ENCODE results near the gene EML4. TPM values are rescaled to one million over a fixed set of nuclear protein-coding genes. Genes with fewer than 3 reads are reported as not detected.
A peak's percentile ranks its signal among the peaks of the same experiment; 100 is the strongest.

The EML4 gene
- total and polyA plus RNA-seq, 4 donors, result 22.6 to 85.8 (median 54.4) TPM

GRCh38 chr2:42184346-42184745, 15.2 kb downstream of the EML4 start:
- ATAC-seq (ENCODE audit: insufficient read depth, low FRiP score), result no peak

GRCh38 chr2:42185220-42185921, 16.2 kb downstream of the EML4 start:
- Histone ChIP-seq H3K36me3 (ENCODE audit: control insufficient read depth in 4 of 4, insufficient read depth in 4 of 4, low read length in 4 of 4) (peaks cover 0 to 3% (median 0%) of the 10 kb centered on the region in 4 donors), H3K27me3 (ENCODE audit: control insufficient read depth in 3 of 3, insufficient read depth in 3 of 3, low read length in 2 of 3) (no peaks in the 10 kb centered on the region), H3K9me3 (ENCODE audit: control insufficient read depth in 4 of 4, insufficient read depth in 3 of 4, low read length in 3 of 4) (no peaks in the 10 kb centered on the region), H3K4me1 (ENCODE audit: control insufficient read depth in 5 of 5, insufficient read depth in 5 of 5, low read length in 5 of 5) (peaks cover 0 to 22% (median 3%) of the 10 kb centered on the region in 5 donors), H3K27ac (ENCODE audit: low read depth in 1 of 2, low read length in 1 of 2) (peak overlapping the region in 1 of 2 donors; percentile 16), H3K9ac (ENCODE audit: insufficient read depth in 1 of 2, low read length in 2 of 2) (no peak overlapping the region), H3K4me3 (no peak overlapping the region)
- DNase-seq, result peak in 2 of 3 donors; percentile 52 to 59
- no peak for TF ChIP-seq CTCF (IDR thresholded peaks at IDR 0.05; ENCODE audit: control extremely low read depth, extremely low read depth)
- WGBS, 2 donors, result 73 to 81% methylated on average over 5 of the region's 5 CpGs
- no peak for ATAC-seq (ENCODE audit: insufficient read depth, low FRiP score)

More at GRCh38 chr2:42184346-42184745, 15.2 kb downstream of the EML4 start:
- Histone ChIP-seq H3K4me3 (no peak overlapping the region), H3K9ac (ENCODE audit: insufficient read depth in 1 of 2, low read length in 2 of 2) (no peak overlapping the region), H3K4me1 (ENCODE audit: control insufficient read depth in 5 of 5, insufficient read depth in 5 of 5, low read length in 5 of 5) (peaks cover 0 to 20% (median 3%) of the 10 kb centered on the region in 5 donors), H3K27ac (ENCODE audit: low read depth in 1 of 2, low read length in 1 of 2) (no peak overlapping the region), H3K27me3 (ENCODE audit: control insufficient read depth in 3 of 3, insufficient read depth in 3 of 3, low read length in 2 of 3) (no peaks in the 10 kb centered on the region), H3K36me3 (ENCODE audit: control insufficient read depth in 4 of 4, insufficient read depth in 4 of 4, low read length in 4 of 4) (peaks cover 0 to 3% (median 0%) of the 10 kb centered on the region in 4 donors), H3K9me3 (ENCODE audit: control insufficient read depth in 4 of 4, insufficient read depth in 3 of 4, low read length in 3 of 4) (no peaks in the 10 kb centered on the region)
- TF ChIP-seq CTCF (IDR thresholded peaks at IDR 0.05; ENCODE audit: control extremely low read depth, extremely low read depth), result no peak
- DNase-seq, result no peak
- WGBS, 2 donors, result 93 to 100% methylated on average over 3 of the region's 3 CpGs

GRCh38 chr2:42186366-42186765, 17.2 kb downstream of the EML4 start:
- no peak for TF ChIP-seq CTCF (IDR thresholded peaks at IDR 0.05; ENCODE audit: control extremely low read depth, extremely low read depth)
- ATAC-seq (ENCODE audit: insufficient read depth, low FRiP score) (no peak), DNase-seq (peak in 1 of 3 donors; percentile 35)
- Histone ChIP-seq H3K9ac (ENCODE audit: insufficient read depth in 1 of 2, low read length in 2 of 2) (peak overlapping the region in 1 of 2 donors; percentile 66), H3K4me1 (ENCODE audit: control insufficient read depth in 5 of 5, insufficient read depth in 5 of 5, low read length in 5 of 5) (peaks cover 0 to 32% (median 3%) of the 10 kb centered on the region in 5 donors), H3K4me3 (no peak overlapping the region), H3K27me3 (ENCODE audit: control insufficient read depth in 3 of 3, insufficient read depth in 3 of 3, low read length in 2 of 3) (no peaks in the 10 kb centered on the region), H3K27ac (ENCODE audit: low read depth in 1 of 2, low read length in 1 of 2) (no peak overlapping the region), H3K9me3 (ENCODE audit: control insufficient read depth in 4 of 4, insufficient read depth in 3 of 4, low read length in 3 of 4) (no peaks in the 10 kb centered on the region), H3K36me3 (ENCODE audit: control insufficient read depth in 4 of 4, insufficient read depth in 4 of 4, low read length in 4 of 4) (peaks cover 0 to 2% (median 0%) of the 10 kb centered on the region in 4 donors)
- 71 to 90% methylated on average over 1 of the region's 1 CpG for WGBS, 2 donors
